NT2/D1 (cell line): ENCODE data around the gene CDADC1.

Experiments
- SUZ12 ChIP-seq: IDR thresholded peaks from 2 replicates; pipeline ENCODE4 v1.6.1; 2011; ENCODE audit not compliant: insufficient read length, insufficient read depth; ENCODE audit errors: extremely low read depth
- YY1 ChIP-seq: IDR thresholded peaks from 2 replicates; pipeline ENCODE4 v1.6.1; 2011; ENCODE audit not compliant: insufficient read length, insufficient read depth
- ZNF274 ChIP-seq: IDR thresholded peaks from 2 replicates; pipeline ENCODE4 v1.6.1; 2011; ENCODE audit warnings: mild to moderate bottlenecking, low read depth, low read length

DNA sequence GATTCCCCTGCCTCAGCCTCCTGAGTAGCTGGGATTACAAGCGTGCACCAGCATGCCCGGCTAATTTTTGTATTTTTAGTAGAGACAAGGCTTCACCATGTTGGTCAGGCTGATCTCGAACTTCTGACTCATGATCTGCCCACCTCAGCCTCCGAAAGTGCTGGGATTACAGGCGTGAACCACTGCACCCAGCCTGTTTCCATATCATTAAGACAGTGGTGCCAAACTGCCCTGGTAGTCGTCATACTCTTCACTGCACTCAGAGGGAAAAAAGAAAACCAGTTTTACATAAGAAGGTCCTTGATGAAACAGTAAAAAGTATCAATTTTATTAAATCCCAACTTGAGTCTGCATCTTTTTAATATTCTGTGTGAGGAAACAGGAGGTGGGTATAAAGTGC is 14.9 kb downstream of the CDADC1 start:
- TF ChIP-seq ZNF274 (no peak), SUZ12 (no peak), YY1 (no peak)
